Cardiac muscle cell (in vitro differentiated cells and primary cell): ENCODE measurements around the gene P3H3. TPM values are rescaled to one million over a fixed set of nuclear protein-coding genes. Genes with fewer than 3 reads are reported as not detected.

ENCODE experiments used
- DNase-seq, 2 donors: peaks; one replicate each; pipeline versions ENCODE4 v3.0.0 to v3.0.0-alpha.2; 2010 to 2017; ENCODE audit warnings: low read depth in 1 of 2, low spot score in 1 of 2
- H3K27ac ChIP-seq: fragments of 200-600 bp; sonication (generic); 2 replicates; pipeline ENCODE4 v1.5.1; 2016
- H3K27me3 ChIP-seq: fragments of 200-600 bp; sonication (generic); 2 replicates; pipeline ENCODE4 v1.6.0; 2016; ENCODE audit warnings: control low read depth
- H3K36me3 ChIP-seq: fragments of 200-600 bp; sonication (generic); 2 replicates; pipeline ENCODE4 v1.5.1; 2016; ENCODE audit warnings: control low read depth
- H3K4me1 ChIP-seq: fragments of 200-600 bp; sonication (generic); 2 replicates; pipeline ENCODE4 v1.8.1; 2017; ENCODE audit warnings: low read depth, mild to moderate bottlenecking, mixed run types
- H3K4me3 ChIP-seq: fragments of 200-600 bp; sonication (generic); 2 replicates; pipeline ENCODE4 v1.5.1; 2016; ENCODE audit warnings: mild to moderate bottlenecking
- H3K9me3 ChIP-seq: fragments of 200-600 bp; sonication (generic); 2 replicates; pipeline ENCODE4 v1.5.1; 2017; ENCODE audit warnings: low read depth, mild to moderate bottlenecking, control low read depth
- polyA plus RNA-seq: library from polyadenylated mRNA; unstranded; fragments of >200 nt; fragmentation: Nextera tagmentation; extraction: Ambion mirVana; gene quantifications from 2 replicates; pipeline ENCODE4 v1.2.1, GENCODE V29; 2016
- total RNA-seq: library from RNA; depleted of rRNA; stranded (reverse); fragments of >200 nt; gene quantifications from 2 replicates; pipeline ENCODE4 v1.2.3, GENCODE V29; 2016
- TF ChIP-seq, protein P1 (sequence below): IDR thresholded peaks from 2 replicates; pipeline ENCODE4 v1.5.1; 2012; ENCODE audit warnings: low read depth, mild to moderate bottlenecking, low read length

Gene P3H3
- total and polyA plus RNA-seq, 2 experiments from 2014 or later: 18.2 to 19.7 TPM

DNA sequence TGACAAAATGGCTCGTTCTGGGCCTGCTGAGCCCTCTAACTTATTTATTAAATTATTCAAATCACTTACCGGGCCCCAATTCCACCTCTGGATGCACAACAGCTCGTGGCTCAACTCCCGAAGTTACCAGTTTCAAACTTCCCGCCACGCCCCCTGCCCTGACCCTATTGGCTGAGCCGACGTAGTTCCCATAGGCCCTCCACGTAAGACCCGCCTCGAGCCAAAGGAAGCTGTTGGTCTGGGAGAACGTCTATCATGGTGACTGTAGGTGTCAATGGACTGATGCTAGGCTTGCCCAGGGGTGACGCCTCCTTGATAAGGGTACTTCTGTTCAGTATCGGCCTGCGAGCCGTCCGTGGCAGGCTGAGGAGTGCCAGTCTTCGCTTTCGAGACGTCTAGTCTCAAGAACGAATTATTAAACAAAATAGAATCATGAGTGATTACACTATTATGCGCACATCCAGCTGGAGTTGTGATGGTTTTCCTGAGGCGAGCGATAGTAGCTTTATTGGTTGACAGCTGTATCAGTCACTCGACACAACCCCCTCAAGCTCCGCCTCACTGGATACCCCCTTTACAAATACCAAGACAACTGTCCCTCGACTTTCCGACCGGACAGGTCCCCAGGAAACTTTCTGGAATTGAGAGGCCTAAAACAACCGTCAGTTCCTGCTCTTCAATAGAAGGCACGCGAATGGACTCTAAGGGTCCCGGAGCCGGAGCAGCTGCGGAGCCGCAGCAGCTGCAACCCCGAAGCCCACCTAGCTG lies 23.1 kb downstream of the P3H3 start, which contains the start of gene CDCA3:
Gene CDCA3 (minus strand): TSS at position 134 of the 768 bp plus-strand sequence. CDS start 334 bp downstream, outside the sequence.
- TF ChIP-seq, protein P1, sequence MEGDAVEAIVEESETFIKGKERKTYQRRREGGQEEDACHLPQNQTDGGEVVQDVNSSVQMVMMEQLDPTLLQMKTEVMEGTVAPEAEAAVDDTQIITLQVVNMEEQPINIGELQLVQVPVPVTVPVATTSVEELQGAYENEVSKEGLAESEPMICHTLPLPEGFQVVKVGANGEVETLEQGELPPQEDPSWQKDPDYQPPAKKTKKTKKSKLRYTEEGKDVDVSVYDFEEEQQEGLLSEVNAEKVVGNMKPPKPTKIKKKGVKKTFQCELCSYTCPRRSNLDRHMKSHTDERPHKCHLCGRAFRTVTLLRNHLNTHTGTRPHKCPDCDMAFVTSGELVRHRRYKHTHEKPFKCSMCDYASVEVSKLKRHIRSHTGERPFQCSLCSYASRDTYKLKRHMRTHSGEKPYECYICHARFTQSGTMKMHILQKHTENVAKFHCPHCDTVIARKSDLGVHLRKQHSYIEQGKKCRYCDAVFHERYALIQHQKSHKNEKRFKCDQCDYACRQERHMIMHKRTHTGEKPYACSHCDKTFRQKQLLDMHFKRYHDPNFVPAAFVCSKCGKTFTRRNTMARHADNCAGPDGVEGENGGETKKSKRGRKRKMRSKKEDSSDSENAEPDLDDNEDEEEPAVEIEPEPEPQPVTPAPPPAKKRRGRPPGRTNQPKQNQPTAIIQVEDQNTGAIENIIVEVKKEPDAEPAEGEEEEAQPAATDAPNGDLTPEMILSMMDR: no peak
- DNase-seq: peak; percentile 98 to 99
- no peaks in the 10 kb centered on the region for H3K9me3 ChIP-seq
- peaks cover 8% of the 10 kb centered on the region for H3K36me3 ChIP-seq
- H3K27ac ChIP-seq: peak within 1 kb of the TSS; percentile 84
- no peaks in the 10 kb centered on the region for H3K4me1 ChIP-seq
- H3K27me3 ChIP-seq: no peaks in the 10 kb centered on the region
- H3K4me3 ChIP-seq: peak within 1 kb of the TSS; percentile 53

DNA sequence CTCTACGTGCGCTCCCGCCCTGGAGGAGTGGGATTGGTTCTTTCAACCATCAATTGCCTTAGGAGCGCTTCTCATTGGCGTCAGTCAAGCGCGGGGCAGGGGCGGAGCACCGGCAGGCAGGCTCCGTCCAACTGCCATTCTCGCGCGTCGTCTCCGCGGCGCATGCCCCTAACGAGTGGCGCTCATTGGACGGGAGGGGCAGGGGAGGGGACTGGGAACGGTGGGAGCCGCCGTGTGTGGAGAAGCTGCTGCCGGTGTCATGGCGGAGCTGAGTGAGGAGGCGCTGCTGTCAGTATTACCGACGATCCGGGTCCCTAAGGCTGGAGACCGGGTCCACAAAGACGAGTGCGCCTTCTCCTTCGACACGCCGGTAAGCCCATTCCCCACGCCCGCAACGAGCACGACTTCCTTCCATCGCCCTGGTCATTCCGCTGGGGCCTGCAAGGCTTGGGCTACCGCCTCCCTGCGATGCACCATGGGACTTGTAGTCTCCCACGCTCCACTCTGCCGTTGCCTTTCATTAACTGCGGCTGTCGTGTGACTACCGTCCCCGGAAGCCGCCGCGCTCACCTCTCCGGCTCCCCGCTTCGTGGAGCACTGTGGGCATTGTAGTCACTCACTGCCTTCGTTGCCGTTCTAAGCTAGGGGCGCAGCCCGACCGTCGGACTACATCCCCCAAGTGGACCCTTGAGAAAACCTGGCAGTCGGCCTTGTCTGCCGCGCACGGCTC lies 23.9 kb downstream of the P3H3 start, which contains the start of gene USP5:
Gene USP5 (plus strand): TSS at position 230 of the 730 bp plus-strand sequence. CDS start 30 bp downstream, at position 260.
- DNase-seq: peak; percentile 99 to 100
- no peaks in the 10 kb centered on the region for H3K4me1 ChIP-seq
- TF ChIP-seq, protein P1: no peak
- H3K36me3 ChIP-seq: peaks cover 16% of the 10 kb centered on the region
- H3K4me3 ChIP-seq: peak within 1 kb of the TSS; percentile 53
- no peaks in the 10 kb centered on the region for H3K27me3 ChIP-seq
- no peaks in the 10 kb centered on the region for H3K9me3 ChIP-seq
- peak within 1 kb of the TSS; percentile 84 for H3K27ac ChIP-seq

DNA sequence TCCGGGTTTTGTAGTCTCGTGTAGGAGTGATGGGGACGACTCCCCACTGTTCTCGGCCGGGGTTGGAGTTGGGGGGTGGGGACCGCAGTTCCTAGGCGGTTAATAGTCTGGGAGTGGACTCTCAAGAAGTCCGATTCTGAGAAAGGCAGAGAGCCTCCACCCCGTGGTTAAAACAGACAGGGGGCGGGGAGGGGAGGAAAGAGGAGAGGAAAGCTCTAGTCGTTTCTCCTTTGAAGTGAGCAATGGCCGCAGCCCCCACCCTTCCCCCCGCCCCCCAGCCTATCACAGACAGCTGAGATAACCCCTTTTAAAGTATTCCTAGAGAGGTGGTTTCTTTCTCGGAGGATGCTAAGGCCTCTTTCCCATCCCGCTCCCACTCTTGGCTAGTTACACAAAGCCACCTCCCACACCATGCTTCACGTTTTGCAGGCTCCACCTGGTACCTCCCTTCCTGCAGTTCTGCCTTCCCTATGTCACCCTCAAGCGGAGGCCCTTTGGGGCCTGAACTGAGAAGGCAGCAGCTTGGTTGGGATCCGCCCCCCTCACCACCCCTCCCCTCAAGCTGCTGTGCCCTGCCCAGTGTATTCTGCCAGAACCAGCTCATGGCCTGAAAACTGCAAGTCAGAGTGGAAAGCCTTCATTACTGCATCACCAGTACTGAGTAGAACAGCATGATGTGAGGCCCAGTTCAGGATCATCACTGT lies 24.6 kb downstream of the P3H3 start:
- TF ChIP-seq, protein P1: no peak
- DNase-seq: peak; percentile 59 to 66
- Histone ChIP-seq H3K4me1 (no peaks in the 10 kb centered on the region), H3K9me3 (no peaks in the 10 kb centered on the region), H3K4me3 (peak overlapping the region; percentile 53), H3K36me3 (peaks cover 23% of the 10 kb centered on the region), H3K27ac (peak overlapping the region; percentile 78), H3K27me3 (no peaks in the 10 kb centered on the region)

DNA sequence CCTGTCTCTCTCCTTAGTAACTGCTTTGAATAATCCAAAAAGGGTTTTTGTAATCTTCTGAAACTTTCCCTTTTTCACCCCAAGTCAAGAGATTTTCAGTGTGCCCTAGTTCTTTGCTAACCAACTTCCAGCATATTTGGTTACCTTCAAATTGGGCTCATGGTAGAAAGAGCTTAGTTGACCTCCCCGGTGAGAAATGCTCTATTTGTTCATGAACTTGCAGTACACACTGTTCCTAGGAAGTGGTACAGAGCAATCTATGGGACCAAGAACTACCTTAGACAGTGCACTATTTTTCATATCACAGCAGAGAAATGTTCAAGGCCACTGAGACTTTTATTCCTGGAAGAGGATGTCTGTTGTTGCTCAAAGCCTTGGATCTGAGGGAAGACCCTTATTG lies 25.4 kb downstream of the P3H3 start:
- Histone ChIP-seq H3K4me1 (no peaks in the 10 kb centered on the region), H3K36me3 (peaks cover 31% of the 10 kb centered on the region), H3K27me3 (no peaks in the 10 kb centered on the region), H3K9me3 (no peaks in the 10 kb centered on the region), H3K4me3 (no peak overlapping the region), H3K27ac (peak overlapping the region; percentile 78)
- TF ChIP-seq, protein P1: no peak
- no peak for DNase-seq

DNA sequence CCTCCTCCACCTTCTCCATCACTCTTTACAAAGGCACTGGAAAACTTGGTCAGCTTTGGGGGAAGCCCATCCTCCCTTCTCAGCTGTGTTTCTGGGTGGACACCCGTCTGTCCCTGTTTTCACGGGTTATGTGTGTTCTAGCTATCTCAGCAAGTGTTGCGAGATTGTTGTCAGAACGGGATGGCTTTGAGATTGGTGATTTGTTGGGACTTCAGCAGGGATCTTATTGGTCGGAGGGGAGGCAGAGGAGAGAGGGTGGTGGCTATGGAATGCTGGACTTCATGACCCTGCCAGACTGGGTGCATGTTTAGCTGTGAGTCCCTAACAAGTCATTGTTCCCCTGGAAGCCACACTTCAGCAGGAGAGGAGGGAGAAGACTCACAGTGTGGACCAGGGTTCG lies 25.8 kb downstream of the P3H3 start:
- TF ChIP-seq, protein P1: no peak
- Histone ChIP-seq H3K27me3 (no peaks in the 10 kb centered on the region), H3K27ac (peak overlapping the region; percentile 78), H3K36me3 (peaks cover 35% of the 10 kb centered on the region), H3K4me3 (no peak overlapping the region), H3K9me3 (no peaks in the 10 kb centered on the region), H3K4me1 (no peaks in the 10 kb centered on the region)
- no peak for DNase-seq
